Breast epithelium (tissue), 3 donors: ENCODE measurements around the gene CPEB3.

ENCODE experiments used
- CTCF ChIP-seq, 3 donors: fragments of 450-650 bp; IDR thresholded peaks; one replicate each; pipeline ENCODE4 v1.5.1; 2016 to 2017; ENCODE audit warnings: antibody characterized with exemption in 3 of 3, mild to moderate bottlenecking in 3 of 3, moderate library complexity in 3 of 3
- POLR2A ChIP-seq: fragments of 450-650 bp; IDR thresholded peaks from one replicate; pipeline ENCODE4 v1.6.1; 2016; ENCODE audit warnings: antibody characterized with exemption, mild to moderate bottlenecking, moderate library complexity

GRCh38 chr10:92082583-92083280 is 208.1 kb downstream of the CPEB3 start:
- no peak for TF ChIP-seq CTCF (IDR thresholded peaks at IDR 0.05)
- no peak for TF ChIP-seq POLR2A
